Endothelial cell of umbilical vein (primary cell): Measurements from ENCODE around the gene MAP3K14.

ENCODE experiments used
- CTCF ChIP-seq, 2 donors: IDR thresholded peaks; 1 replicate in 1 of 2; 2 replicates in 1 of 2; pipeline ENCODE4 v1.5.1; 2011; ENCODE audit warnings: low read length in 2 of 2, mild to moderate bottlenecking in 2 of 2, moderate library complexity in 2 of 2, control low read depth in 1 of 2, inconsistent platforms in 1 of 2, low read depth in 1 of 2; ENCODE audit not compliant: insufficient read depth in 1 of 2; ENCODE audit errors: extremely low read depth in 1 of 2
- EZH2 ChIP-seq: IDR thresholded peaks from 2 replicates; pipeline ENCODE4 v1.6.1; 2012; ENCODE audit warnings: borderline replicate concordance, low read depth, mild to moderate bottlenecking, moderate library complexity, low read length, inconsistent platforms; ENCODE audit not compliant: severe bottlenecking
- MYC ChIP-seq: IDR thresholded peaks from one replicate; pipeline ENCODE4 v1.6.1; 2011; ENCODE audit warnings: mild to moderate bottlenecking, low read depth, low read length

DNA sequence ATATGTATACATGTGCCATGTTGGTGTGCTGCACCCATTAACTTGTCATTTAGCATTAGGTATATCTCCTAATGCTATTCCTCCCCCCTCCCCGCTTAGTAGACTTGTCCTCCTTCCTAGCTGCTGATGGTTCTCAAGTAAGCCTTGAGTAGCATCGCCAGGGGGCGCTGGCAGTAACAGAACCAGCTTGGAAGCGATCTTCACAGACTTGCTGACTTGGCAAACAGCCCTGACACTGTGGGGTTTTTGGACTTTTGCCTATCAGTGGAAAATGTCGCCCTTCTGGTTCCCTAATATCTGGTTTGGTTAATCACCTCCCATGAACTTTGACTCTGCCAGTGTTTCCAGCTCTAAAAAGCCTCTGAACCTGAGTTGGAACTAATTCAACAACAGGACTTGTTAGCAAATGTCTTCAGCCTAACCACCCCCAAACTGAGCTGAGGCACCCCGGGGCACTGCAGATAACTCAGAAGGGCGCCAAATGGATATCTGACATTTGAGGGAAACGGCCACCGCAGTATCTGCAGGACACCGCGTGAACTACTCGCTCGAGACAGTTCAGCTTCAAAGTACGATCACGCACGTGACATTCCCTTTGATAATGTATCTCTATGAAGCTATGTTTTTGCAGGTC is 39.5 kb downstream of the MAP3K14 start:
- peak; percentile 72 to 82 for TF ChIP-seq CTCF (IDR thresholded peaks at IDR 0.05; ENCODE audit: extremely low read depth in 1 of 2, insufficient read depth in 1 of 2, low read depth in 1 of 2, low read length in 2 of 2)
- TF ChIP-seq MYC, result no peak
- TF ChIP-seq EZH2, result no peak
